Kidney (tissue), 14 donors: ENCODE results near the gene TBC1D1. TPM values are rescaled to one million over a fixed set of nuclear protein-coding genes. Genes with fewer than 3 reads are reported as not detected.

Source experiments
- DNase-seq, 5 donors: peaks; one replicate each; pipeline ENCODE4 v3.0.0-alpha.2; 2013 to 2020
- FAIRE-seq: peaks from 2 replicates; lab custom pipeline; 2012; peaks lifted over from hg19 to GRCh38; lab: Jason Lieb, UNC
- H3K27ac ChIP-seq, 2 donors: one replicate each; pipeline ENCODE4 v1.7.0; 2013; ENCODE audit warnings: low read depth in 2 of 2, low read length in 2 of 2, inconsistent platforms in 1 of 2
- H3K27me3 ChIP-seq: one replicate; pipeline ENCODE4 v1.7.1; 2013; ENCODE audit warnings: low read length, inconsistent platforms; ENCODE audit not compliant: control insufficient read depth, insufficient read depth
- H3K36me3 ChIP-seq, 3 donors: one replicate each; pipeline versions ENCODE4 v1.7.0 to v1.7.1; 2013; ENCODE audit warnings: low read length in 3 of 3, control low read depth in 1 of 3, inconsistent platforms in 1 of 3; ENCODE audit not compliant: insufficient read depth in 3 of 3, control insufficient read depth in 2 of 3
- H3K4me1 ChIP-seq, 3 donors: one replicate each; pipeline versions ENCODE4 v1.7.0 to v1.7.1; 2013; ENCODE audit warnings: low read length in 3 of 3, inconsistent platforms in 1 of 3, low read depth in 1 of 3; ENCODE audit not compliant: control insufficient read depth in 2 of 3, insufficient read depth in 2 of 3
- H3K4me3 ChIP-seq, 3 donors: one replicate each; pipeline versions ENCODE4 v1.7.0 to v1.8.1; 2013; ENCODE audit warnings: low read length in 3 of 3, control low read depth in 1 of 3, inconsistent platforms in 1 of 3
- H3K9ac ChIP-seq, 3 donors: one replicate each; pipeline versions ENCODE4 v1.7.0 to v1.7.1; 2013; ENCODE audit warnings: low read length in 3 of 3, control low read depth in 1 of 3, inconsistent platforms in 1 of 3
- H3K9me3 ChIP-seq, 3 donors: one replicate each; pipeline versions ENCODE4 v1.7.0 to v1.7.1; 2013; ENCODE audit warnings: low read length in 3 of 3, control low read depth in 1 of 3, inconsistent platforms in 1 of 3; ENCODE audit not compliant: control insufficient read depth in 2 of 3, insufficient read depth in 1 of 3
- intact Hi-C: fragments of 100-400 bp; cut with DNase I; formaldehyde crosslinking; loops from one replicate; pipeline ENCODE4 v1.11.1; 2022
- polyA plus RNA-seq: library from polyadenylated mRNA; stranded (reverse); fragments of 350-450 nt; fragmentation: Illumina TruSeq; extraction: RNeasy Lipid Tissue Mini Kit (QIAGEN cat#74804); gene quantifications from one replicate; pipeline ENCODE4 v1.2.3, GENCODE V29; 2014; ENCODE audit warnings: low read depth, low replicate concordance; ENCODE audit not compliant: insufficient read depth
- total RNA-seq: library from RNA; stranded (reverse); fragmentation: NEBNext Ultra II Directional; extraction: Animal tissue kit (Norgen Biotek cat#: 25700); gene quantifications from one replicate; pipeline ENCODE4 v1.2.1, GENCODE V29; 2021
- TF ChIP-seq, protein P1 (sequence below): IDR thresholded peaks from 3 replicates; pipeline ENCODE4 v1.5.1; 2012; ENCODE audit warnings: mild to moderate bottlenecking, moderate library complexity, borderline replicate concordance; ENCODE audit not compliant: insufficient read depth; ENCODE audit errors: extremely low read depth
- donor health status: control.
- donor health status: control.
- donor health status: control.
- donor health status: control.
- donor health status: control.
- donor health status: DM: yes; HTN: yes; CAD: no.
- donor health status: Normal renal cell carcinoma (clear cell type).

TBC1D1 gene
- total and polyA plus RNA-seq, 2 donors from 2014 or later = 170 to 182 TPM

DNA sequence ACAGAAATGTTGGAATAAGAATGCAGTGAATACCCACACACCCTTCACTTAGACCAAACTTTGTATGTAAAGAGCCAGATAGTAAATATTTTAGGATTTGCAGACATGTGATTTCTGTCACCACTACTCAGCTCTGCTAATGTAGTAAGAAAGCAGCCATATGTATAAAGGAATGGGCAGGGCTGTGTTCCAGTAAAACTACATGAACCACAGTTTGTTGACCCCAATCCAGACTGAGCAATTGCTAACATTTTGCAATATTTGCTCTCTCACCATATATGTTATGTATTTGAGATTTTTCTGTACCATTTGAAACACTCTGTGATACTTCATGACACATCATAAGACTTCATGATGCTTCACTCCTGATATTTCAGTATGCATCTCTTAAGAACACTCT is 32.0 kb upstream of the TBC1D1 start:
- H3K4me3 ChIP-seq = no peak overlapping the region
- no peak for FAIRE-seq
- no peaks in the 10 kb centered on the region for H3K4me1 ChIP-seq
- DNase-seq = no peak
- H3K9me3 ChIP-seq = no peaks in the 10 kb centered on the region
- H3K9ac ChIP-seq = no peak overlapping the region
- no peaks in the 10 kb centered on the region for H3K27me3 ChIP-seq
- H3K27ac ChIP-seq = no peak overlapping the region
- TF ChIP-seq, protein P1, sequence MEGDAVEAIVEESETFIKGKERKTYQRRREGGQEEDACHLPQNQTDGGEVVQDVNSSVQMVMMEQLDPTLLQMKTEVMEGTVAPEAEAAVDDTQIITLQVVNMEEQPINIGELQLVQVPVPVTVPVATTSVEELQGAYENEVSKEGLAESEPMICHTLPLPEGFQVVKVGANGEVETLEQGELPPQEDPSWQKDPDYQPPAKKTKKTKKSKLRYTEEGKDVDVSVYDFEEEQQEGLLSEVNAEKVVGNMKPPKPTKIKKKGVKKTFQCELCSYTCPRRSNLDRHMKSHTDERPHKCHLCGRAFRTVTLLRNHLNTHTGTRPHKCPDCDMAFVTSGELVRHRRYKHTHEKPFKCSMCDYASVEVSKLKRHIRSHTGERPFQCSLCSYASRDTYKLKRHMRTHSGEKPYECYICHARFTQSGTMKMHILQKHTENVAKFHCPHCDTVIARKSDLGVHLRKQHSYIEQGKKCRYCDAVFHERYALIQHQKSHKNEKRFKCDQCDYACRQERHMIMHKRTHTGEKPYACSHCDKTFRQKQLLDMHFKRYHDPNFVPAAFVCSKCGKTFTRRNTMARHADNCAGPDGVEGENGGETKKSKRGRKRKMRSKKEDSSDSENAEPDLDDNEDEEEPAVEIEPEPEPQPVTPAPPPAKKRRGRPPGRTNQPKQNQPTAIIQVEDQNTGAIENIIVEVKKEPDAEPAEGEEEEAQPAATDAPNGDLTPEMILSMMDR = no peak
- intact Hi-C loops = no loop called here
- peaks cover 0 to 8% (median 4%) of the 10 kb centered on the region in 3 donors for H3K36me3 ChIP-seq

DNA sequence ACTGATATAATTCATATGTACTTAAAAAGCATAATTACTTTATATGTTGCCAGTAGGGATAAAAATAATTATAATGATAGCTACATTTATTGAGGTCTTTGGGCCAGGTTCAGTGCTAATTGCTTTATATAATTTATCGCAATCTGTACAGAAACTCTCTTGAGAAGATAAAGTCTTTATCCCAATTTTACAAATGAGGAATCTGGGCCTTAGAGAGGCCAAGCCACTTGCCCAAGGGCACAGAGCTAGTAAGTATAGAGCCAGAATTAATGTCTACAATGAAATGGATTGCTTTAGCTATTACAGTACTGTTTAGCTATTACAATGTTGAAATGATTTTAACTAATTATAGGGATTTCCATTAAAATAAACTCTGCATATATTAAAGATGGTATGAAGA is 30.6 kb upstream of the TBC1D1 start:
- FAIRE-seq (no peak), DNase-seq (no peak)
- H3K27me3 ChIP-seq = no peaks in the 10 kb centered on the region
- no peaks in the 10 kb centered on the region for H3K9me3 ChIP-seq
- intact Hi-C loops = no loop called here
- no peak overlapping the region for H3K9ac ChIP-seq
- H3K4me1 ChIP-seq = no peaks in the 10 kb centered on the region
- no peak overlapping the region for H3K27ac ChIP-seq
- no peak overlapping the region for H3K4me3 ChIP-seq
- TF ChIP-seq, protein P1 = no peak
- peaks cover 0 to 8% (median 4%) of the 10 kb centered on the region in 3 donors for H3K36me3 ChIP-seq

DNA sequence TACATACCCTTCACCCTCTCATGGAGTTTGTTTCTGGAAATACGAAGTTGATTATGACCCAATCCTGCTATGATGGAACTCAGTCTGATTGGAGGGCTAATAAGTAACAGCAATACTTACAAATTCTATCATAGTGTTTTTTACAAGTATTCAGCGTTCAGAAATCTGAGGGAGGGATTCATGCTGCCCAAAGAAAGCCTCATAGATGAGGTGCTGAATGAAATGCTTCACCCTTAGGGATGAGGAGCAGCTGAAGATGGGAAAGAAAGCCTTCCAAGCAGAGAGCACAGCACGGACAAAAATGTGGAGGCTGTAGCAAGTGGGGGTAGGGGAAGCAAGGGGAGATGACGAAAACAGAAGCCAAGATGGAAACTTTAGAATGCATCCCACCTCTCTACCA is 27.9 kb upstream of the TBC1D1 start:
- DNase-seq (no peak), FAIRE-seq (no peak)
- Histone ChIP-seq H3K9me3 (no peaks in the 10 kb centered on the region), H3K9ac (no peak overlapping the region), H3K4me3 (no peak overlapping the region), H3K36me3 (peaks cover 0 to 8% (median 2%) of the 10 kb centered on the region in 3 donors), H3K27ac (no peak overlapping the region), H3K27me3 (no peaks in the 10 kb centered on the region), H3K4me1 (no peaks in the 10 kb centered on the region)
- intact Hi-C loops = no loop called here
- TF ChIP-seq, protein P1 = no peak

DNA sequence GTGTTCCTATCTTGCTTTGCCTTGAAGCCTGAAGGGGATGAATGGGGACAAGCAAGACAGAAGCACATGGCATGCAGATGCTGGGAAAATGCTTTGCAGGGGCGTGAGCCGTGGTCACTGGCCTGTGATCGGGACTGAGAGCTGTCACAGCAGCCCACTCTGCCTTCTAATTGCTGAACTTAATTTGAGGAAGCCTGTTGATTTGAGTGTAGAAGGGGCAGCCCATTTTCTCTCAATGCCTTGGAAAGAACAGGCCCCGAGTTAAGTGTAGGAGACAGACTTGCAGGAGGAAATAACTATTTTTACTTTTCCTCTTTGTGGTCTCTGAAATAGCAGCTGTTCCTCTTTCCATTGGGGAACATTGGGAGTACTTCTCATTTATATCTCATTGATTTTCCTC is 26.1 kb upstream of the TBC1D1 start:
- no peaks in the 10 kb centered on the region for H3K9me3 ChIP-seq
- FAIRE-seq (no peak), DNase-seq (no peak)
- intact Hi-C loops = no loop called here
- no peaks in the 10 kb centered on the region for H3K4me1 ChIP-seq
- no peaks in the 10 kb centered on the region for H3K36me3 ChIP-seq
- H3K9ac ChIP-seq = no peak overlapping the region
- TF ChIP-seq, protein P1 = no peak
- H3K4me3 ChIP-seq = no peak overlapping the region
- H3K27me3 ChIP-seq = no peaks in the 10 kb centered on the region
- H3K27ac ChIP-seq = no peak overlapping the region
